HepG2 (cell line): ENCODE measurements around the gene TDRD9.
"Not testable (repeated sequence)": the region's sequence is repeated elsewhere in the genome, so short reads cannot be mapped to it uniquely, and the experiment has no call there.

Source experiments
- CCDC6 ChIP-seq: sonication (generic); formaldehyde crosslinking; IDR thresholded peaks from 2 replicates; pipeline ENCODE4 v1.8.1; 2022; ENCODE audit warnings: mild to moderate bottlenecking, missing genetic modification reagents, moderate library complexity
- CTCF ChIP-seq: sonication (generic); formaldehyde crosslinking; IDR thresholded peaks from 2 replicates; pipeline ENCODE4 v1.5.0; 2020; ENCODE audit warnings: mild to moderate bottlenecking, missing genetic modification reagents, moderate library complexity
- ERF ChIP-seq: IDR thresholded peaks from 2 replicates; pipeline ENCODE4 v1.6.1; 2018; ENCODE audit warnings: missing biosample characterization, missing genetic modification reagents
- EZH2 ChIP-seq: conservative IDR thresholded peaks from 2 replicates; pipeline ENCODE4 v1.6.1; 2012; ENCODE audit warnings: mild to moderate bottlenecking, low read depth, low read length, moderate library complexity
- MEIS2 ChIP-seq: sonication (generic); formaldehyde crosslinking; IDR thresholded peaks from 2 replicates; pipeline ENCODE4 v1.9.0; 2021; ENCODE audit warnings: mild to moderate bottlenecking, missing genetic modification reagents
- POLR2AphosphoS5 ChIP-seq: IDR thresholded peaks from 2 replicates; pipeline ENCODE4 v1.6.1; 2012; ENCODE audit warnings: low read depth, low read length
- ZFP62 ChIP-seq: sonication (generic); formaldehyde crosslinking; IDR thresholded peaks from 2 replicates; pipeline ENCODE4 v1.4.0; 2020; ENCODE audit warnings: missing genetic modification reagents

- TF ChIP-seq MEIS2 (CRISPR knock-in tag); ERF (CRISPR knock-in tag); ZFP62; POLR2AphosphoS5; CCDC6 (CRISPR knock-in tag); EZH2; CTCF (CRISPR knock-in tag): not testable (repeated sequence)
Measured at GRCh38 chr14:103921855-103922200, 6.4 kb upstream of the TDRD9 start.
